ENCODE measurements around the gene FAHD2B.
"Not testable (repeated sequence)": the region's sequence is repeated elsewhere in the genome, so short reads cannot be mapped to it uniquely, and the experiment has no call there.

Gene FAHD2B

GRCh38 chr2:97092946-97093345 lies 1.7 kb downstream of the FAHD2B start:
- not testable (repeated sequence) for H3K4me3 ChIP-seq (ENCODE audit: low read length); H3K4me1 ChIP-seq (ENCODE audit: control insufficient read depth, insufficient read depth, low read length); H3K9ac ChIP-seq (ENCODE audit: low read length); H3K36me3 ChIP-seq (ENCODE audit: control insufficient read depth, insufficient read depth, low read length); H3K27ac ChIP-seq (ENCODE audit: low read depth, low read length); H3K27me3 ChIP-seq (ENCODE audit: control insufficient read depth, insufficient read depth, low read length)

DNA sequence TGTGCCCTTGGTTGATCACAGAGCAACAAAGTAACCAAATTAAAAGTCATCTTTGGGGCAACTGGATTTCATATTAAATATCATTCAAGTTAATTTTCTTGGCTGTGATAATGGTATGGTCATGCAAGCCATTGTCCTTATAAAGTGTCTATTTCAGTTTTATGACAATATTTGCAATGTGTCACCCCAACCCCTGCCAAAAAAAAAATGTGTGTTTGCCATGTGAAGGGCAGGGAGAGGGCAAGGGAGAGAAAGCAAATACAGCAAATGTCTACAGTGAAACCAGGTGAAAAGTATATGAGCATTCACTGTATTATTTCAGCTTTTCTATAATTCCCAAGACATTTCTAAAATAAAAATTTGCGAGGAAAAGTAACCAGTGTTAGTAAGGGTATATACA lies 6.0 kb downstream of the FAHD2B start:
- H3K9ac ChIP-seq (ENCODE audit: low read length); H3K27me3 ChIP-seq (ENCODE audit: control insufficient read depth, insufficient read depth, low read length); H3K4me1 ChIP-seq (ENCODE audit: control insufficient read depth, insufficient read depth, low read length); H3K36me3 ChIP-seq (ENCODE audit: control insufficient read depth, insufficient read depth, low read length); H3K4me3 ChIP-seq (ENCODE audit: low read length); H3K27ac ChIP-seq (ENCODE audit: low read depth, low read length): not testable (repeated sequence)

DNA sequence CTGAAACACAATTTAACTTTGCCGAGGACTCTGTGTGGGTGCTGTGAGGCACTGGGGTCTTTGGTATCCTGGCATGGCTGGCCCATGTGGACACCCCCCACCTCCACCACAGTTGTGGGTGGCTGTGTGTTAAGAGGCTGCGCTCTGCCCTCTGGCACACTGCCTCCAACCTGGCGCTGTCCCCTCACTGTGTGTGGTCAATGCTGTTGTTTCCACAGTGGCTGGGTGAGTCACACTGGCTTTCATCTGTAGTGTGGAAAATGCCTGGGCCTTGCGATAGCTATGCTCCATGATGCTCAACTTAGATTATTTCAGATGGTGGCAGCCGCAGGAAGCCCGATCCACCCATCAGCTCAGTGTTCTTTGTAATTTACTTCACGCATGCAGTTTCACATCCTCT lies 9.6 kb downstream of the FAHD2B start:
- H3K36me3 ChIP-seq (ENCODE audit: control insufficient read depth, insufficient read depth, low read length); H3K27me3 ChIP-seq (ENCODE audit: control insufficient read depth, insufficient read depth, low read length); H3K4me1 ChIP-seq (ENCODE audit: control insufficient read depth, insufficient read depth, low read length); H3K4me3 ChIP-seq (ENCODE audit: low read length); H3K27ac ChIP-seq (ENCODE audit: low read depth, low read length); H3K9ac ChIP-seq (ENCODE audit: low read length): not testable (repeated sequence)

- not testable (repeated sequence) for H3K4me1 ChIP-seq (ENCODE audit: control insufficient read depth, insufficient read depth, low read length)
Observed at GRCh38 chr2:97083516-97083915, 11.2 kb downstream of the FAHD2B start.

GRCh38 chr2:97082206-97082605 lies 12.5 kb downstream of the FAHD2B start:
- H3K4me1 ChIP-seq (ENCODE audit: control insufficient read depth, insufficient read depth, low read length); H3K9ac ChIP-seq (ENCODE audit: low read length); H3K27ac ChIP-seq (ENCODE audit: low read depth, low read length); H3K36me3 ChIP-seq (ENCODE audit: control insufficient read depth, insufficient read depth, low read length); H3K27me3 ChIP-seq (ENCODE audit: control insufficient read depth, insufficient read depth, low read length); H3K4me3 ChIP-seq (ENCODE audit: low read length): not testable (repeated sequence)

More at GRCh38 chr2:97083516-97083915, 11.2 kb downstream of the FAHD2B start:
- not testable (repeated sequence) for H3K4me3 ChIP-seq (ENCODE audit: low read length); H3K27ac ChIP-seq (ENCODE audit: low read depth, low read length); H3K36me3 ChIP-seq (ENCODE audit: control insufficient read depth, insufficient read depth, low read length); H3K27me3 ChIP-seq (ENCODE audit: control insufficient read depth, insufficient read depth, low read length); H3K9ac ChIP-seq (ENCODE audit: low read length)

GRCh38 chr2:97080855-97081254 lies 13.8 kb downstream of the FAHD2B start:
- H3K9ac ChIP-seq (ENCODE audit: low read length); H3K36me3 ChIP-seq (ENCODE audit: control insufficient read depth, insufficient read depth, low read length); H3K4me3 ChIP-seq (ENCODE audit: low read length); H3K27ac ChIP-seq (ENCODE audit: low read depth, low read length); H3K4me1 ChIP-seq (ENCODE audit: control insufficient read depth, insufficient read depth, low read length); H3K27me3 ChIP-seq (ENCODE audit: control insufficient read depth, insufficient read depth, low read length): not testable (repeated sequence)

DNA sequence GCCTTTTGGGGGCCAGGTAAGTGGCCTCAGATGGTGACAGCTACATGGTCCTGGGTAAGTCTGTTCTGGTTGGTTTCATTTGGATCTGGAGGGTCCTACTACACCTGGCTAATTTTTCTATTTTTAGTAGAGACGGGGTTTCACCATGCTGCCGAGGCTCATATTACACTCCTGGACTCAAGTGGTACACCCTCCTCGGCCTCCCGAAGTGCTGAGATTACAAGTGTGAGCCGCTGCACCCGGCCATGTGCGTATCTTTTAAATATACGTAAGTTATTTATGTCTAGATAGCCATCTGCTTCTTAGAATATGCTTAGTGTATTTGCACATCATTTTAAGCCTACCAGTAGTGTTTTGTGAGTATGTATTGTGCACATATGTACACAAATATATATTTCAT lies 17.5 kb downstream of the FAHD2B start:
- not testable (repeated sequence) for H3K4me3 ChIP-seq (ENCODE audit: low read length); H3K27ac ChIP-seq (ENCODE audit: low read depth, low read length); H3K4me1 ChIP-seq (ENCODE audit: control insufficient read depth, insufficient read depth, low read length); H3K9ac ChIP-seq (ENCODE audit: low read length); H3K36me3 ChIP-seq (ENCODE audit: control insufficient read depth, insufficient read depth, low read length); H3K27me3 ChIP-seq (ENCODE audit: control insufficient read depth, insufficient read depth, low read length)

- H3K4me1 ChIP-seq (ENCODE audit: control insufficient read depth, insufficient read depth, low read length); H3K36me3 ChIP-seq (ENCODE audit: control insufficient read depth, insufficient read depth, low read length); H3K4me3 ChIP-seq (ENCODE audit: low read length); H3K27ac ChIP-seq (ENCODE audit: low read depth, low read length); H3K9ac ChIP-seq (ENCODE audit: low read length); H3K27me3 ChIP-seq (ENCODE audit: control insufficient read depth, insufficient read depth, low read length): not testable (repeated sequence)
Observed at GRCh38 chr2:97070915-97071314, 23.8 kb downstream of the FAHD2B start.

GRCh38 chr2:97068722-97069121 lies 26.0 kb downstream of the FAHD2B start:
- H3K4me3 ChIP-seq (ENCODE audit: low read length) = not testable (repeated sequence)

GRCh38 chr2:97068074-97068473 lies 26.6 kb downstream of the FAHD2B start:
- no peaks in the 10 kb centered on the region for H3K4me1 ChIP-seq (ENCODE audit: control insufficient read depth, insufficient read depth, low read length)
- no peaks in the 10 kb centered on the region for H3K36me3 ChIP-seq (ENCODE audit: control insufficient read depth, insufficient read depth, low read length)
- H3K27ac ChIP-seq (ENCODE audit: low read depth, low read length) = no peak overlapping the region
- no peak overlapping the region for H3K9ac ChIP-seq (ENCODE audit: low read length)
- no peaks in the 10 kb centered on the region for H3K27me3 ChIP-seq (ENCODE audit: control insufficient read depth, insufficient read depth, low read length)
- H3K4me3 ChIP-seq (ENCODE audit: low read length) = no peak overlapping the region

More at GRCh38 chr2:97068722-97069121, 26.0 kb downstream of the FAHD2B start:
- H3K9ac ChIP-seq (ENCODE audit: low read length); H3K27me3 ChIP-seq (ENCODE audit: control insufficient read depth, insufficient read depth, low read length); H3K27ac ChIP-seq (ENCODE audit: low read depth, low read length); H3K36me3 ChIP-seq (ENCODE audit: control insufficient read depth, insufficient read depth, low read length); H3K4me1 ChIP-seq (ENCODE audit: control insufficient read depth, insufficient read depth, low read length): not testable (repeated sequence)

DNA sequence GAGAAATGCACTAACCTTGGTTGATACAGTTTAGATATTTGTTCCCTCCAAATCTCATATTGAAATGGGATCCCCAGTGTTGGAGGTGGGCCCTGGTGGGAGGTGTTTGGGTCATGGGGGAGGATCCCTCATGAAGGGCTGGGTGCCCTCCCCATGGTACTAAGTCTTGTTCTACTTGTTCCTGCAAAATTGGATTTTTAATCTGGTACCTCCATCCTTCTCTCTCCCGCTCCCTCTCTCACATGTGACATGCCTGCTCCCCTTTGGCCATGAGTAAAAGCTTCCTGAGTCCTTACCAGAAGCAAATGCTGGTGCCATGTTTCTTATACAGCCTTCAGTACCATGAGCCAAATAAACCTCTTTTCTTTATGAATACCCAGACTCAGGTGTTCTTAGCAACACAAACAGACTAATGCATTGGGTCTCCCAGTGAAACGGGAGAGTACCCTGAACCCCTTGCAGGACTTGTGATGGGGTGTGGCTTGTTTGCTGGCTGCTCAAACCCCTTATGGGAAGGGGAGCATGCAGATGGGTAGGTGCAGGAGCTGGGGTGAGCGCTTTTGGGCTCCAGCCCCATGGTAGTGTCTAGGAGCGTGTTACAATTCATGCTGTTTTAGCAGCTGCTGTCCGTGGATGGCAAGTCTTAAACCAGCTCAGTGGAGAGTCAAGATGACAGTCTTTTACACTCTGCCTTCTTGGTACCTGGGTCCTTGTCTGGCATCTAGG lies 27.2 kb downstream of the FAHD2B start:
- Histone ChIP-seq H3K27me3 (ENCODE audit: control insufficient read depth, insufficient read depth, low read length) (no peaks in the 10 kb centered on the region), H3K9ac (ENCODE audit: low read length) (no peak overlapping the region), H3K4me1 (ENCODE audit: control insufficient read depth, insufficient read depth, low read length) (no peaks in the 10 kb centered on the region), H3K4me3 (ENCODE audit: low read length) (no peak overlapping the region), H3K27ac (ENCODE audit: low read depth, low read length) (no peak overlapping the region), H3K36me3 (ENCODE audit: control insufficient read depth, insufficient read depth, low read length) (no peaks in the 10 kb centered on the region)

GRCh38 chr2:97066030-97066429 lies 28.7 kb downstream of the FAHD2B start:
- H3K27ac ChIP-seq (ENCODE audit: low read depth, low read length) = not testable (repeated sequence)

DNA sequence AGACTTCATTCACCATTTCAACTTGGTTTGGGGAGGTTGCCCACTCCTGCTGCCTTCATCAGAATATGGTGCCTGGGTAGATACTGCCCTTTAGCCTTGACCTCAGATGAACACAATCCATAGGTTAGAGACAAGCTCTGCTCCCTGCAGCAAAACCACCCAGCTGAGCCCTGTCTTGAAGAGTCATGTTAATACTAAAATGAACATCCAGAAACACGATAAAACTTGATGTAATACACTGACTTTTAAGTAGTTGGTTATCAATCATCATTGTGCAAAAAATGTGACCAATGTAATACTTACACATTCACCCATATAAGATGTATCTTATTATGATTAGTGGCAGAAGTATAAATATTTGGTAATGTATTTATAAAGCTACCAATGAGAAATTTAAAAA lies 32.7 kb downstream of the FAHD2B start:
- not testable (repeated sequence) for H3K4me3 ChIP-seq (ENCODE audit: low read length); H3K9ac ChIP-seq (ENCODE audit: low read length); H3K27me3 ChIP-seq (ENCODE audit: control insufficient read depth, insufficient read depth, low read length); H3K36me3 ChIP-seq (ENCODE audit: control insufficient read depth, insufficient read depth, low read length); H3K4me1 ChIP-seq (ENCODE audit: control insufficient read depth, insufficient read depth, low read length); H3K27ac ChIP-seq (ENCODE audit: low read depth, low read length)

More at GRCh38 chr2:97066030-97066429, 28.7 kb downstream of the FAHD2B start:
- H3K27me3 ChIP-seq (ENCODE audit: control insufficient read depth, insufficient read depth, low read length); H3K36me3 ChIP-seq (ENCODE audit: control insufficient read depth, insufficient read depth, low read length); H3K9ac ChIP-seq (ENCODE audit: low read length); H3K4me3 ChIP-seq (ENCODE audit: low read length); H3K4me1 ChIP-seq (ENCODE audit: control insufficient read depth, insufficient read depth, low read length): not testable (repeated sequence)

Data from rectal smooth muscle tissue (tissue), 1 donor.